OCI-LY3 (cell line): Measurements from ENCODE around the gene AGRN.

Source experiments
- H2AFZ ChIP-seq: fragments of 200-600, 300-600 bp; shearing (Covaris generic); 2 replicates; pipeline ENCODE4 v1.6.0; 2014; ENCODE audit warnings: antibody characterized with exemption, low read depth, low read length
- H3K27ac ChIP-seq: fragments of 200-600, 300-600 bp; sonication (generic); 2 replicates; pipeline ENCODE4 v1.5.1; 2014; ENCODE audit warnings: mild to moderate bottlenecking, low read length, moderate library complexity, mixed read lengths
- H3K27me3 ChIP-seq: fragments of 200-600, 300-600 bp; sonication (generic); 2 replicates; pipeline ENCODE4 v1.6.1; 2014; ENCODE audit warnings: low read depth, low read length, mixed read lengths
- H3K36me3 ChIP-seq: fragments of 200-600, 300-600 bp; sonication (generic); replicated peaks from 2 replicates; pipeline ENCODE3; 2014; ENCODE audit warnings: low read depth, low read length, mixed read lengths
- H3K4me1 ChIP-seq: fragments of 300-600, 200-600 bp; sonication (generic); 2 replicates; pipeline ENCODE4 v1.6.1; 2014; ENCODE audit warnings: low read length, mixed read lengths
- H3K4me2 ChIP-seq: fragments of 200-600, 300-600 bp; sonication (generic); 2 replicates; pipeline ENCODE4 v1.6.1; 2014; ENCODE audit warnings: low read length, mixed read lengths
- H3K4me3 ChIP-seq: fragments of 300-600, 200-600 bp; sonication (generic); 2 replicates; pipeline ENCODE4 v1.5.1; 2014; ENCODE audit warnings: antibody characterized with exemption, mild to moderate bottlenecking, low read length, moderate library complexity
- H3K79me2 ChIP-seq: fragments of 300-600, 200-600 bp; shearing (Covaris generic); 2 replicates; pipeline ENCODE4 v1.6.1; 2014; ENCODE audit warnings: mild to moderate bottlenecking, low read length, mixed read lengths
- H3K9ac ChIP-seq: fragments of 300-600, 200-600 bp; shearing (Covaris generic); 2 replicates; pipeline ENCODE4 v1.6.0; 2014; ENCODE audit warnings: mild to moderate bottlenecking, low read length, moderate library complexity
- H3K9me3 ChIP-seq: fragments of 200-600, 300-600 bp; shearing (Covaris generic); 2 replicates; pipeline ENCODE4 v1.6.1; 2014; ENCODE audit warnings: low read length, mixed read lengths; ENCODE audit not compliant: insufficient read depth
- H4K20me1 ChIP-seq: fragments of 200-600, 300-600 bp; sonication (generic); 2 replicates; pipeline ENCODE4 v1.6.1; 2016; ENCODE audit warnings: low read length, mixed read lengths; ENCODE audit not compliant: insufficient read depth
- CTCF ChIP-seq: fragments of 200-600, 300-600 bp; sonication (generic); IDR thresholded peaks from 2 replicates; pipeline ENCODE4 v1.5.1; 2014; ENCODE audit warnings: antibody characterized with exemption, low read length, low read depth
- EZH2phosphoT487 ChIP-seq: fragments of 200-600 bp; shearing (Covaris generic); IDR thresholded peaks from 2 replicates; pipeline ENCODE4 v1.6.1; 2018; ENCODE audit warnings: antibody characterized with exemption, mixed run types, low read depth

The AGRN gene

GRCh38 chr1:1080951-1081310 is 61.0 kb downstream of the AGRN start:
- H3K27me3 ChIP-seq, result no peaks in the 10 kb centered on the region
- H3K27ac ChIP-seq, result no peak overlapping the region
- no peak overlapping the region for H3K4me3 ChIP-seq
- TF ChIP-seq EZH2phosphoT487 (no peak), CTCF (no peak)
- no peaks in the 10 kb centered on the region for H4K20me1 ChIP-seq
- no peak overlapping the region for H3K4me2 ChIP-seq
- H3K79me2 ChIP-seq, result no peaks in the 10 kb centered on the region
- no peak overlapping the region for H2AFZ ChIP-seq
- no peak overlapping the region for H3K9ac ChIP-seq
- H3K9me3 ChIP-seq, result no peaks in the 10 kb centered on the region
- H3K4me1 ChIP-seq, result peaks cover 12% of the 10 kb centered on the region
- no peaks in the 10 kb centered on the region for H3K36me3 ChIP-seq

- no peak overlapping the region for H3K9ac ChIP-seq
- H3K27ac ChIP-seq, result no peak overlapping the region
- H3K4me2 ChIP-seq, result no peak overlapping the region
- no peaks in the 10 kb centered on the region for H4K20me1 ChIP-seq
- no peak overlapping the region for H2AFZ ChIP-seq
- no peaks in the 10 kb centered on the region for H3K79me2 ChIP-seq
- peaks cover 12% of the 10 kb centered on the region for H3K4me1 ChIP-seq
- H3K27me3 ChIP-seq, result no peaks in the 10 kb centered on the region
- no peaks in the 10 kb centered on the region for H3K9me3 ChIP-seq
- no peaks in the 10 kb centered on the region for H3K36me3 ChIP-seq
- no peak overlapping the region for H3K4me3 ChIP-seq
- TF ChIP-seq EZH2phosphoT487, result no peak
- TF ChIP-seq CTCF, result no peak
These were observed 61.7 kb downstream of the AGRN start for GRCh38 chr1:1081311-1082238.

GRCh38 chr1:1082239-1082775 is 62.4 kb downstream of the AGRN start:
- TF ChIP-seq CTCF (no peak), EZH2phosphoT487 (no peak)
- peaks cover 12% of the 10 kb centered on the region for H3K4me1 ChIP-seq
- no peak overlapping the region for H3K4me2 ChIP-seq
- H3K4me3 ChIP-seq, result no peak overlapping the region
- H3K27ac ChIP-seq, result no peak overlapping the region
- H3K27me3 ChIP-seq, result no peaks in the 10 kb centered on the region
- H2AFZ ChIP-seq, result no peak overlapping the region
- no peaks in the 10 kb centered on the region for H4K20me1 ChIP-seq
- H3K36me3 ChIP-seq, result no peaks in the 10 kb centered on the region
- no peaks in the 10 kb centered on the region for H3K79me2 ChIP-seq
- H3K9me3 ChIP-seq, result no peaks in the 10 kb centered on the region
- H3K9ac ChIP-seq, result no peak overlapping the region

- TF ChIP-seq EZH2phosphoT487 (no peak), CTCF (no peak)
- Histone ChIP-seq H3K4me2 (no peak overlapping the region), H3K4me1 (peaks cover 12% of the 10 kb centered on the region)
These were observed 63.0 kb downstream of the AGRN start for GRCh38 chr1:1082776-1083415.

More at GRCh38 chr1:1082776-1083415, 63.0 kb downstream of the AGRN start:
- Histone ChIP-seq H3K27ac (no peak overlapping the region), H3K9me3 (no peaks in the 10 kb centered on the region), H3K4me3 (no peak overlapping the region), H3K79me2 (no peaks in the 10 kb centered on the region), H3K36me3 (no peaks in the 10 kb centered on the region), H3K9ac (no peak overlapping the region), H2AFZ (no peak overlapping the region), H4K20me1 (no peaks in the 10 kb centered on the region), H3K27me3 (no peaks in the 10 kb centered on the region)
